ENCODE results near the gene CDIPT.
A peak's percentile ranks its signal among the peaks of the same experiment; 100 is the strongest.

The CDIPT gene

DNA sequence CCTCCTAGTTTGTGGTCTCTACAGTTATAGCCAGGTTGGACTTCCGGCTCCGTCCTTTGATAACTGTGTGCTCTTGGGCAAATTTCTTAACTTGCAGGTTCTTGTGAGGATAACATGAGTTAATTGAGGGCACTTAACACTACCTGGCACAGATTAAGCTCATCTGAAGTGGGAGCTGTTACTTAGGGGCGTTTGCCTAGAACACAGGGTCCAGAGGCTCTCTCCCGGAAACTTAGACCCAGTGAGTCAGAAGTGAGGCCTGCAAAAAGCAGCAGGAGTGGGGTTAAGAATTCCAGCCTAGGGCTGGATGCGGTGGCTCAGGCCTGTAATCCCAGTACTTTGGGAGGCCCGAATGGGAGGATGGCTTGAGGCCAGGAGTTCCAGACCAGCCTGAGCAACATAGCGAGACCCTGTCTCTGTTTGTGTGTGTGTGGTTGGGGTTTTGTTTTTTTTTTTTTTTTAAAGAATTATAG is 41.3 kb downstream of the CDIPT start:
- no peak for DNase-seq (ENCODE audit: low read depth, low spot score)
- peak overlapping the region; percentile 33 for H3K9ac ChIP-seq (ENCODE audit: insufficient read length)
- TF ChIP-seq FOXP2 (optimal IDR thresholded peaks at IDR 0.05; ENCODE audit: control extremely low read depth, extremely low read length, insufficient read depth) (no peak), EZH2 (IDR thresholded peaks at IDR 0.05) (no peak)
- peak overlapping the region; percentile 74; the same call in 1 of the 2 replicates for H3K27ac ChIP-seq
- H3K9me3 ChIP-seq (ENCODE audit: low read depth, low read length), result no peaks in the 10 kb centered on the region
- H3K4me3 ChIP-seq, result no peak overlapping the region
- peaks cover 28% of the 10 kb centered on the region for H3K36me3 ChIP-seq (ENCODE audit: insufficient read depth, low read length)

- H3K9ac ChIP-seq (ENCODE audit: insufficient read length), result peak overlapping the region; percentile 55
- no peak for DNase-seq (ENCODE audit: low read depth, low spot score)
- 0 out of 2 replicates have a peak overlapping the region, but pooled peaks have one; percentile 74 for H3K27ac ChIP-seq
- no peaks in the 10 kb centered on the region for H3K9me3 ChIP-seq (ENCODE audit: low read depth, low read length)
- peaks cover 28% of the 10 kb centered on the region for H3K36me3 ChIP-seq (ENCODE audit: insufficient read depth, low read length)
- TF ChIP-seq EZH2 (IDR thresholded peaks at IDR 0.05) (no peak), FOXP2 (optimal IDR thresholded peaks at IDR 0.05; ENCODE audit: control extremely low read depth, extremely low read length, insufficient read depth) (no peak), POLR2AphosphoS5 (IDR thresholded peaks at IDR 0.05; ENCODE audit: borderline replicate concordance, low read depth, low read length) (peak; percentile 25; the same call in 1 of the 2 replicates)
- H3K4me3 ChIP-seq, result peak overlapping the region; percentile 74
Observed at GRCh38 chr16:29820730-29821642, 42.0 kb downstream of the CDIPT start.

DNA sequence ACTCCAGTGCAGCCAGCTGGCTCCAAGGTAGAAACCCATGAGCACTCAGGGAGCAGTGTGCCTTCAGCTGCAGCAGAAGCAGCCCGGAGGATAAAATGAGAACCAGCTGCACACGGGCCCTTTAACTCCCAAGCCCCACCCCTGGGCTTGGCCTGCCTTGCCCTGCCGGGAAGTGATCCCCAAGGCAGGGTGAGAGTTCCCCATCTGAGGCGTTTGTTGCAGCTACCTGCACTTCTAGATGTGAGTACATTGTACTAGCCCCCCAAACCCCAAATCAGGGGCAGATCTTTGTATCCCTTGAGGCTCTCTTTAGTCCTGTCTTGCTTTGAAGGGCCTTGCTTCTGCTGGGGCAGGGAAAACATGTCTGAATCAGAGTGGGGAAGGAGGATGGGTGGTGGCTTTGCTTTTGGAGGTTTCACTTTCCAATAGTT is 42.7 kb downstream of the CDIPT start, which contains the start of gene MVP:
Gene MVP (plus strand): TSS at position 192 of the 431 bp plus-strand sequence. CDS start 10,088 bp downstream, outside the sequence.
- Histone ChIP-seq H3K27ac (peak within 1 kb of the TSS; percentile 19), H3K9me3 (ENCODE audit: low read depth, low read length) (no peaks in the 10 kb centered on the region), H3K36me3 (ENCODE audit: insufficient read depth, low read length) (peaks cover 28% of the 10 kb centered on the region), H3K9ac (ENCODE audit: insufficient read length) (peak within 1 kb of the TSS; percentile 55), H3K4me3 (peak within 1 kb of the TSS; percentile 74)
- peak; percentile 47; the same call in 1 of the 2 replicates for TF ChIP-seq POLR2AphosphoS5 (IDR thresholded peaks at IDR 0.05; ENCODE audit: borderline replicate concordance, low read depth, low read length)
- no peak for TF ChIP-seq FOXP2 (optimal IDR thresholded peaks at IDR 0.05; ENCODE audit: control extremely low read depth, extremely low read length, insufficient read depth)
- no peak for DNase-seq (ENCODE audit: low read depth, low spot score)

GRCh38 chr16:29819506-29819905 is 43.5 kb downstream of the CDIPT start:
- Histone ChIP-seq H3K27ac (peak overlapping the region; percentile 19; the same call in 1 of the 2 replicates), H3K36me3 (ENCODE audit: insufficient read depth, low read length) (peaks cover 28% of the 10 kb centered on the region), H3K9me3 (ENCODE audit: low read depth, low read length) (no peaks in the 10 kb centered on the region), H3K9ac (ENCODE audit: insufficient read length) (peak overlapping the region; percentile 55), H3K4me3 (peak overlapping the region; percentile 74)
- DNase-seq (ENCODE audit: low read depth, low spot score), result no peak
- TF ChIP-seq EZH2 (IDR thresholded peaks at IDR 0.05) (no peak), FOXP2 (optimal IDR thresholded peaks at IDR 0.05; ENCODE audit: control extremely low read depth, extremely low read length, insufficient read depth) (no peak), POLR2AphosphoS5 (IDR thresholded peaks at IDR 0.05; ENCODE audit: borderline replicate concordance, low read depth, low read length) (no peak)

DNA sequence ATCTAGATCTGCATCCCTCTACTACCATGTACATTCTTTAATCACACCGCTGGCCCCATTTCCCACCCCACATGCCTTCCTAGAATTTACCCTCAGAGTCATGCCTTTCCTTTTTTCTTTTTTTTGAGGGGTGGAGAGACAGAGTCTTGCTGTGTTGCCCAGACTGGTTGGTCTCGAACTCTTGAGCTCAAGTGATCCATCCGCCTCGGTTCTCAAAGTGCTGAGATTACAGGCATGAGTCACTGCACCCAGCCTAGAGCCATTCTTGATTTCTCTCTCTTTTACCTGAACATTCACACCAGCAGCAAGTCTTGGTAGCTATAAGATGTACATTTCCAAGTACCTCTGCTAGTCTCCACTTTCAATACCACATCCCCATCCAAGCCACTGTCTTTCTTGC is 44.9 kb downstream of the CDIPT start:
- H3K36me3 ChIP-seq (ENCODE audit: insufficient read depth, low read length), result peaks cover 28% of the 10 kb centered on the region
- no peak for DNase-seq (ENCODE audit: low read depth, low spot score)
- H3K4me3 ChIP-seq, result no peak overlapping the region; the same call in 1 of the 2 replicates
- H3K9ac ChIP-seq (ENCODE audit: insufficient read length), result no peak overlapping the region
- TF ChIP-seq POLR2AphosphoS5 (IDR thresholded peaks at IDR 0.05; ENCODE audit: borderline replicate concordance, low read depth, low read length), result no peak
- no peak for TF ChIP-seq FOXP2 (optimal IDR thresholded peaks at IDR 0.05; ENCODE audit: control extremely low read depth, extremely low read length, insufficient read depth)
- no peak for TF ChIP-seq EZH2 (IDR thresholded peaks at IDR 0.05)
- H3K27ac ChIP-seq, result no peak overlapping the region
- H3K9me3 ChIP-seq (ENCODE audit: low read depth, low read length), result no peaks in the 10 kb centered on the region

DNA sequence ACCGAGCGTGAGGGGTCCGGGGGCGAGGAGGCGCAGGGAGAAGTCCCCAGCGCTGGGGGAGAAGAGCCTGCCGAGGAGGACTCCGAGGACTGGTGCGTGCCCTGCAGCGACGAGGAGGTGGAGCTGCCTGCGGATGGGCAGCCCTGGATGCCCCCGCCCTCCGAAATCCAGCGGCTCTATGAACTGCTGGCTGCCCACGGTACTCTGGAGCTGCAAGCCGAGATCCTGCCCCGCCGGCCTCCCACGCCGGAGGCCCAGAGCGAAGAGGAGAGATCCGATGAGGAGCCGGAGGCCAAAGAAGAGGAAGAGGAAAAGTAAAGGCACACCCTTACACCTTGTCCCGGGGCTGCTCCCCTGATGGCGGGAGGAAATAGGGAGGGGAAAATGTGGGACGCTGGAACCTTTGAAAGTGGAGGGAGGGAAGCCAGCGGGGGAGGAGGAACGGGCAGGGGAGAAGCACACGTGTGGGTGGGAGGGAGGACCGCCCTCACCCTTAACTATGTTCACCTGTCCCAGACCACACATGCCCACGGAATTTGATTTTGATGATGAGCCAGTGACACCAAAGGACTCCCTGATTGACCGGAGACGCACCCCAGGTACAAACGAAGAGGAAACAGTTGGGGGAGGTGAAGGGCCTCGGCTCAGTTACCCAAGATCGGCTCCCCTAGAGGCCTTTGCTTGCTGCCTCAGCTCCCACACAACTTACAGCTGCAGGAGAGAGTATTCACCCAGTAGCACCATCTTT is 46.2 kb downstream of the CDIPT start:
- H3K9me3 ChIP-seq (ENCODE audit: low read depth, low read length), result no peaks in the 10 kb centered on the region
- H3K4me3 ChIP-seq, result peak overlapping the region; percentile 91
- DNase-seq (ENCODE audit: low read depth, low spot score), result no peak
- peaks cover 28% of the 10 kb centered on the region for H3K36me3 ChIP-seq (ENCODE audit: insufficient read depth, low read length)
- H3K27ac ChIP-seq, result peak overlapping the region; percentile 96
- no peak for TF ChIP-seq EZH2 (IDR thresholded peaks at IDR 0.05)
- no peak for TF ChIP-seq POLR2AphosphoS5 (IDR thresholded peaks at IDR 0.05; ENCODE audit: borderline replicate concordance, low read depth, low read length)
- TF ChIP-seq FOXP2 (optimal IDR thresholded peaks at IDR 0.05; ENCODE audit: control extremely low read depth, extremely low read length, insufficient read depth), result no peak
- H3K9ac ChIP-seq (ENCODE audit: insufficient read length), result peak overlapping the region; percentile 87

- Histone ChIP-seq H3K36me3 (ENCODE audit: insufficient read depth, low read length) (peaks cover 28% of the 10 kb centered on the region), H3K9me3 (ENCODE audit: low read depth, low read length) (no peaks in the 10 kb centered on the region), H3K27ac (peak within 1 kb of the TSS; percentile 96), H3K9ac (ENCODE audit: insufficient read length) (peak within 1 kb of the TSS; percentile 87), H3K4me3 (peak within 1 kb of the TSS; percentile 91)
- TF ChIP-seq EZH2 (IDR thresholded peaks at IDR 0.05) (no peak), POLR2AphosphoS5 (IDR thresholded peaks at IDR 0.05; ENCODE audit: borderline replicate concordance, low read depth, low read length) (peak; percentile 95)
- DNase-seq (ENCODE audit: low read depth, low spot score), result peak; percentile 100
Observed at GRCh38 chr16:29815793-29816693, 47.0 kb downstream of the CDIPT start, which contains the start of gene PAGR1. PAGR1 (plus strand) TSS chr16:29816152; CDS start chr16:29816526, 374 bp downstream.

Data from SK-N-MC (cell line).